Parathyroid adenoma (tissue), 2 donors: ENCODE data around the gene FAM20A.
"Not testable (repeated sequence)": the region's sequence is repeated elsewhere in the genome, so short reads cannot be mapped to it uniquely, and the experiment has no call there.

Source experiments
- H2AFZ ChIP-seq: fragments of 300-600 bp; sonication (generic); one replicate; pipeline ENCODE4 v1.7.0; 2017; ENCODE audit warnings: antibody characterized with exemption, mild to moderate bottlenecking
- H3K27ac ChIP-seq: fragments of 300-600 bp; sonication (generic); one replicate; pipeline ENCODE4 v1.7.0; 2017
- H3K27me3 ChIP-seq: fragments of 300-600 bp; sonication (generic); one replicate; pipeline ENCODE4 v1.7.0; 2017; ENCODE audit warnings: low read length; ENCODE audit not compliant: control insufficient read depth, insufficient read depth
- H3K36me3 ChIP-seq: fragments of 300-600 bp; sonication (generic); one replicate; pipeline ENCODE4 v1.7.0; 2017; ENCODE audit warnings: low read length; ENCODE audit not compliant: control insufficient read depth, insufficient read depth
- H3K4me1 ChIP-seq: fragments of 300-600 bp; sonication (generic); one replicate; pipeline ENCODE4 v1.7.0; 2017; ENCODE audit warnings: control low read depth
- H3K4me2 ChIP-seq: fragments of 300-600 bp; sonication (generic); one replicate; pipeline ENCODE4 v1.7.0; 2017; ENCODE audit warnings: low read length
- H3K4me3 ChIP-seq: fragments of 300-600 bp; sonication (generic); one replicate; pipeline ENCODE4 v1.7.0; 2017; ENCODE audit warnings: low read depth, low read length
- H3K79me2 ChIP-seq: fragments of 300-600 bp; sonication (generic); one replicate; pipeline ENCODE4 v1.7.0; 2017; ENCODE audit warnings: control low read depth
- H3K9ac ChIP-seq: fragments of 300-600 bp; sonication (generic); one replicate; pipeline ENCODE4 v1.7.0; 2017; ENCODE audit warnings: mild to moderate bottlenecking
- H3K9me3 ChIP-seq: fragments of 300-600 bp; sonication (generic); one replicate; pipeline ENCODE4 v1.7.0; 2017; ENCODE audit warnings: low read length; ENCODE audit not compliant: control insufficient read depth
- CTCF ChIP-seq: fragments of 300-600 bp; sonication (generic); IDR thresholded peaks from one replicate; pipeline ENCODE4 v1.7.0; 2017; ENCODE audit warnings: antibody characterized with exemption, mild to moderate bottlenecking
- donor health status: primary hyperparathyroidism.

FAM20A gene

GRCh38 chr17:68518063-68518815 lies 82.9 kb downstream of the FAM20A start:
- H3K4me3 ChIP-seq = no peak overlapping the region
- H3K4me1 ChIP-seq = peaks cover 23% of the 10 kb centered on the region
- H3K9ac ChIP-seq = no peak overlapping the region
- peaks cover 61% of the 10 kb centered on the region for H3K79me2 ChIP-seq
- H3K27me3 ChIP-seq = no peaks in the 10 kb centered on the region
- no peak overlapping the region for H2AFZ ChIP-seq
- H3K4me2 ChIP-seq = no peak overlapping the region
- H3K9me3 ChIP-seq = no peaks in the 10 kb centered on the region
- no peaks in the 10 kb centered on the region for H3K36me3 ChIP-seq
- TF ChIP-seq CTCF = no peak
- no peak overlapping the region for H3K27ac ChIP-seq

- not testable (repeated sequence) for H3K4me2 ChIP-seq, H3K4me3 ChIP-seq, H3K9me3 ChIP-seq, H3K27ac ChIP-seq, H3K36me3 ChIP-seq, H3K27me3 ChIP-seq, H3K9ac ChIP-seq, H2AFZ ChIP-seq
- Histone ChIP-seq H3K4me1 (peaks cover 23% of the 10 kb centered on the region), H3K79me2 (peaks cover 61% of the 10 kb centered on the region)
These were observed 83.6 kb downstream of the FAM20A start for GRCh38 chr17:68517605-68518004.

- Histone ChIP-seq H3K79me2 (peaks cover 54% of the 10 kb centered on the region), H3K27ac (no peak overlapping the region), H3K4me2 (no peak overlapping the region), H3K4me3 (no peak overlapping the region), H3K36me3 (no peaks in the 10 kb centered on the region), H2AFZ (no peak overlapping the region), H3K4me1 (peaks cover 16% of the 10 kb centered on the region), H3K9me3 (no peaks in the 10 kb centered on the region), H3K9ac (no peak overlapping the region), H3K27me3 (no peaks in the 10 kb centered on the region)
- TF ChIP-seq CTCF = no peak
These were observed 84.4 kb downstream of the FAM20A start for GRCh38 chr17:68516732-68517131.

- no peak overlapping the region for H3K9ac ChIP-seq
- H3K4me3 ChIP-seq = peak overlapping the region; percentile 98
- no peaks in the 10 kb centered on the region for H3K9me3 ChIP-seq
- H3K4me1 ChIP-seq = peaks cover 17% of the 10 kb centered on the region
- H3K79me2 ChIP-seq = peaks cover 48% of the 10 kb centered on the region
- TF ChIP-seq CTCF = no peak
- peak overlapping the region; percentile 99 for H3K27ac ChIP-seq
- no peak overlapping the region for H2AFZ ChIP-seq
- no peaks in the 10 kb centered on the region for H3K36me3 ChIP-seq
- H3K27me3 ChIP-seq = no peaks in the 10 kb centered on the region
- peak overlapping the region; percentile 97 for H3K4me2 ChIP-seq
These were observed 86.1 kb downstream of the FAM20A start for GRCh38 chr17:68514831-68515635.

- H3K4me1 ChIP-seq = peaks cover 23% of the 10 kb centered on the region
These were observed 87.2 kb downstream of the FAM20A start for GRCh38 chr17:68513932-68514331.

More at GRCh38 chr17:68513932-68514331, 87.2 kb downstream of the FAM20A start:
- Histone ChIP-seq H3K79me2 (peaks cover 37% of the 10 kb centered on the region), H3K36me3 (no peaks in the 10 kb centered on the region), H3K4me2 (peak overlapping the region; percentile 97), H3K27me3 (no peaks in the 10 kb centered on the region), H3K9ac (no peak overlapping the region), H3K4me3 (peak overlapping the region; percentile 98), H3K27ac (peak overlapping the region; percentile 99), H3K9me3 (no peaks in the 10 kb centered on the region), H2AFZ (no peak overlapping the region)
- no peak for TF ChIP-seq CTCF
